HS-5 (cell line): ENCODE results near the gene MYBPC3.
"Not testable (repeated sequence)": the region's sequence is repeated elsewhere in the genome, so short reads cannot be mapped to it uniquely, and the experiment has no call there.

Experiments
- DNase-seq: peaks from one replicate; pipeline ENCODE4 v3.0.0-alpha.2; 2012; ENCODE audit warnings: low read depth

The MYBPC3 gene

DNA sequence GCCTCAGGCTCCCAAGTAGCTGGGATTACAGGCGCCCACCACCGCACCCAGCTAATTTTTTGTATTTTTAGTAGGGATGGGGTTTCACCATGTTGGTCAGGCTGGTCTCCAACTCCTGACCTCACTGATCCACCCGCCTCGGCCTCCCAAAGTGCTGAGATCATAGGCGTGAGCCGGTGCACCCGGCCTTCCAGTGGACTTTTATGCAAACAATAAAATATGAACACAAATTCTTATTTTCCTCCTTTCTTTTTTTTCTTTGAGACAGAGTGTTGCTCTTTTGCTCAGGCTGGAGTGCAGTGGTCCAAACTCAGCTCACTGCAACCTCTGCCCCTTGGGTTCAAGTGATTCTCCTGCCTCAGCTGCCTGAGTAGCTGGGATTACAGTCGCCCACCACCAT, 36.0 kb downstream of the MYBPC3 start:
- DNase-seq, result not testable (repeated sequence)

DNA sequence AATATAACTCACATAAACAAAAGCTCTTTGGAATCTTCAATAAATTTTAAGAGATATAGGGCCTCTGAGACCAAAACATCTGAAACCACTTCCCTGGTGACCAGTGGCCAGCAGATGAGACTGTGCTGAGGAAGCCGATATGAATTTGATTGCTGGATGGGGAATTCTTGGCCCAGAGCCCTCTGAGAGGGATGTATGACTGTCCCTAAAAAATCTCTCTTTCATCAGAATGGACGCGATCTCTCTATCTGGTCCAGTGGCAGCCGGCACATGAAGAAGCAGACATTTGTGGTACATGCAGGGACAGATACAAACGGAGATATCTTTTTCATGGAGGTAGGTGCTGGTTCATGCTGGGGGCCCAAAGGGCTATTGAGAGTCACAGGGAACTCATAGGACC, 37.5 kb downstream of the MYBPC3 start:
- DNase-seq, result peak; percentile 65

DNA sequence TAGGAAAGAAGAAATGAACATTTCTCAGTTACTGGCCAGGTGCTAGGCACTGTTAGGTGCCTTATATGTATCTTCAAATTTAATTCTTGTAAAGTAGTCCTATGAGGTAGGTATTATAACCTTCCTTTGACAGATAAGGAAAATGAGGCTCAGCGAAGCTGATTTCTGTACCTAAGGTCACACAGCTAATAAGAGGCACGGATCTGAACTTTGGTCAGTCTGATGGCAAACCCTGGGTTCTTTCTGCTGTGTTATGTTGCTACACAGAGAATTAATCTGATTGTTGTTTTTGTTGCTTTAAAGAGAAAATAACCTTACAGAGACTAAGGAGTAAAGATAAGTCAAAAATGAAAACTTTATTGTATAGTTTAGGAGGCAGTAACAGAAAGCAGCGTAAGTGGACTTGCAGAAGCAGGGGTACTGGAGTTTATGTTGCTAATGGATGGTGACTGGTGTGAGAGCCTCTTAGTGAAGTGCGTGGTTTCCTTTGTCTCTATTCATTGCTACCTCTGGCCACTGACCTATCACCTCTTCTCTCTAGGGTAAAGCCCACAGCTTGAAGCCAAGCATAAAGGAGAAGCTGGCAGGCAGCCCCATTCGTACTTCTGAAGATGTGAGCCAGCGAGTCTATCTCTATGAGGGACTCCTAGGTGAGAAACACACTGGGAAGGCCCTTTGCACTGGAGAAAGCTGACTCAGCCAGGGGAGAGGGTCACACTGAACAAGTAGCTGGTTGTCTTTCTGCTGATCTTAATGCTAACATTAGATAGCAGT, 44.3 kb downstream of the MYBPC3 start:
- no peak for DNase-seq

DNA sequence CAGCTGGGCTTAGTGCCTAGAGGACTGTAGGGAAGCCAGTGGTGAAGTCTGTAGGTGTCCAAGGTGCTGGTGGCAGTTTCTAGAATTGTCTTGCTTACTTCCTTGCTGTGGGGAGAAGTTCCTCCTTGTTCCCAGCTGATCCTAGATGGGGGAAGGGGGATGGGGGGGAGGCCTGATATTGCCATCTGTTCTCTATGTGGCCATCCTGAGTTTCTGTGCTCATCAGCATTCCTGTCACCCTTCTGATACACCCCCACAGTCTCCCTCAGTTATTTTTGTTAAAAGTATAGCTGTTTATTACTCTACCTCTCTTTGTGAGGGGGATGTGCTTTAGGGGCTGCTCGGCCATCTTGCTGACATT, 46.0 kb downstream of the MYBPC3 start:
- no peak for DNase-seq

DNA sequence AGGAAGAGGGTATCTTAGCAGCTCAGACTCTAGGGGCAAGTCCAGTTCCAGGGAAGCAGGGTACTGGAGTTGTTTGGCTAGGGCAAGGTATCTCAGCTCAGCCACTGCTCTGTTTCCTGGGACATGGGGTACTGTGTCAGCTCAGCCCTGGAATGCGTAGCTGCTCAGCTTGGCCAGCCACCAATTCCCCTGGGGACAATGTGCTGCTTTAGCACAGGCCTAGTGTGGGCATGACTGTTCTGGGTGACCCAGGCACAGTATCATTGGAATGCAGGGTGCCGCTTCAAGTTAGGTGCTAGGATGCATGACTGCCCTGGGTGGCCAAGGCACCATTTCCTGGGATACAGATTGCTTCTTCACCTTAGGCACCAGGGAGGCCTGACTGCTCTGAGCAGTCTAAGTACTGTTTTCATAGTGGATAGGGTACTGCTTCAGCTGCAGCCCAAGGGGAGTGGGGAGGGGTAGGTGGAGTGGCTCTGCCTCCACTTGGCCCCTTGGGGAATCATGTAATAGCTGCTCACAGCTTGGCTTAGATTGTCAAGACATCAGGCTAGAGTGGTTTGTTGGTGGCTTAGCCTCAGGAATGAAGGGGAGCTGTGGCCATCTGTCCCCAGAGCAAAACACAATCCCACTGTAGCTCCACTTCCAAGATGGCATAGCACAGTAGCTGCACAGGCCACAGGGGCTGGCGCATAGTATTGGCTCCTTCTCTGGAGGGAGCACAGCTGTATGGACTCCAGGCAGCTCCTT, 46.6 kb downstream of the MYBPC3 start:
- DNase-seq, result no peak

DNA sequence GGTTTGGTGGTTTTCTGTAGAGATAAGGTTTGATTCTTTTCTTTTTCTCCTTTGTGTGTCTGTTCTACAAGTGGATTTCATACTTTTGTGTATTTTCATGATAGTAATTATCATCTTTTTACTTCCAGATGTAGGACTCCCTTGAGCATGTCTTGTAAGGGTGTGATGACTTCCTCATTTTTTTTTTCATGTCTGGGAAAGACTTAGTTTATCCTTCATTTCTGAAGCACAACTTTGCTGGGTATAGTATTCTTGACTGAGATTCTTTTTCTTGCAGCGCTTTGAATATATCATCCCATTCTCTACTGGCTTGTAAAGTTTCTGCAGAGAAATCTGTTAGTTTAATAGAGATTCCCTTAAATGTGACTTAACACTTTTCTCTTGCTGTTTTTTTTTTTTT, 49.6 kb downstream of the MYBPC3 start:
- no peak for DNase-seq

DNA sequence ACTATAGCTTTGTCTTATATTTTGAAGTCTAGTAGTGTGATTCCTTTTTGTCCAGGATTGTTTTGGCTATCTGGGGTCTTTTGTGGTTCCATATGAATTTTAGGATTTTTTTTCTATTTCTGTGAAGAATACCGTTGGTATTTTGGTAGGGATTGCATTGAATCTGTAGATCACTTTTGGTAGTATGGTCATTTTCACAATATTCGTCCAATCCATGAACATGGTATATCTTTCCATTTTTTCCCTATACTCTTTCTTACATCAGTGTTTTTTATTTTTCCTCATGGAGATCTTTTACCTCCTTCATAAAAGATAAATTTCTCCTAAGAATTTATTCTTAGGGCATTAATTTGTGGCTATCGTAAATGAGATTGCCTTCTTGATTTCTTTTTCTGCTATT, 53.4 kb downstream of the MYBPC3 start:
- DNase-seq, result no peak

DNA sequence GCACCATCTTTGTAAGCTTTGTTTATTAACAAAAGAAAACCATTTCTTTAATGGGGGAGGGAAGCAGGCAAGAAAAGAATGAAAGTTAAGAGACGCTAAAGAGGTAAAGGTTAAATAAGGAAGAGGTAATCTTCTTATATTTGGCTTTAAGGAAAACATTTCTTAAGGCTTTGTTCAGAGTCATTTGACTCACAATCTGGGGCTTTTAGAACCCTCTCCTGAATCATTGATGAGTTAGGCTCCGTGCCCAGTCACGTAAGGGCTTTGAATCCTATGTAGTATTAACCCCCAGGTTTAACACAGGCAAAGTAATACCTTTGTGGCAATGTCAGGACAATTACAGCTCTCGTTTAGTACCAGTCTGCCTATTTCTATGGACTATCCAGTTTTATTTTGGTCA, 56.5 kb downstream of the MYBPC3 start:
- DNase-seq, result no peak

DNA sequence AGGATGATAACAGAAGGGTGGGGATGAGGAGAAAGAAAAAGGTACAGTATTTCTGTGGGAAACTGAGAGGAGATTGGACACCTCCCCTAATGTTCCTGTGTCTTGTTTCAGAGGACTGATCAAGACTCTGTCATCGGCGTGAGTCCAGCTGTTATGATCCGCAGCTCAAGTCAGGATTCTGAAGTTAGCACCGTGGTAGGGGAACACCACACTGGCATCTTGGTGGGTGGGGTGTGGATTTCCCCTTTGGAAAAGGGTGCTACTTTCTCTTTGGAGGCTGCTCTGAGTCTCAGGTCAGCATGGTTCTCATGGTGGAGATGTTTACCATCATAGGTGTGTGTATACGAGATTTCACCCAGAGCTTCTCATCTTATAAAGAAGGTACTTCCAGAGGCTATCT, 57.1 kb downstream of the MYBPC3 start:
- no peak for DNase-seq

DNA sequence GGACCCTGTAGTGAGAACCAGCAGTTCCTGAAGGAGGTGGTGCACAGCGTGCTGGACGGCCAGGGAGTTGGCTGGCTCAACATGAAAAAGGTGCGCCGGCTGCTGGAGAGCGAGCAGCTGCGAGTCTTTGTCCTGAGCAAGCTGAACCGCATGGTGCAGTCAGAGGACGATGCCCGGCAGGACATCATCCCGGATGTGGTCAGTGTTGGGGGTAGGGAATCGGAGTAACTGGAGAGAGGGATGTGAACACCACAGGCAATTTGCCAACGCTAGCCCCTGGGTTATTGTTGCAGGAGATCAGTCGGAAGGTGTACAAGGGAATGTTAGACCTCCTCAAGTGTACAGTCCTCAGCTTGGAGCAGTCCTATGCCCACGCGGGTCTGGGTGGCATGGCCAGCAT, 62.6 kb downstream of the MYBPC3 start:
- DNase-seq, result no peak

DNA sequence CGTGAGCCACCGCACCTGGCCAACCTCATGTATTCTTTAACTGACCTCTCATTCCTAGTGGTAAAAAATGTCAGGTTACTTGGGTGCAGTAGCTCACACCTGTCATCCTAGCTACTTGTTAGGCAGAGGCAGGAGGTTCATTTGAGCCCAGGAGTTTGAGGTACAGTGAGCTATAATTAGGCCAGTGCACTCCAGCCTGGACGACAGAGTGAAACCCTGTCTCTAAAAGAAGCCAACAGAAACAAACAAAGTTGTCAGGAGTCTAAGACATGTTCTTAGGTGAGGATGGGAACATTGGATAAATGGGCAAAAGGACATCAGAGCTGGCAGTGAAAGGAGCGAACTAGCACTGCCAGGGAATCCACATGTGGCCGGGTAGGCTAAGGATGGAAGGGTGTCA, 64.4 kb downstream of the MYBPC3 start:
- no peak for DNase-seq

DNA sequence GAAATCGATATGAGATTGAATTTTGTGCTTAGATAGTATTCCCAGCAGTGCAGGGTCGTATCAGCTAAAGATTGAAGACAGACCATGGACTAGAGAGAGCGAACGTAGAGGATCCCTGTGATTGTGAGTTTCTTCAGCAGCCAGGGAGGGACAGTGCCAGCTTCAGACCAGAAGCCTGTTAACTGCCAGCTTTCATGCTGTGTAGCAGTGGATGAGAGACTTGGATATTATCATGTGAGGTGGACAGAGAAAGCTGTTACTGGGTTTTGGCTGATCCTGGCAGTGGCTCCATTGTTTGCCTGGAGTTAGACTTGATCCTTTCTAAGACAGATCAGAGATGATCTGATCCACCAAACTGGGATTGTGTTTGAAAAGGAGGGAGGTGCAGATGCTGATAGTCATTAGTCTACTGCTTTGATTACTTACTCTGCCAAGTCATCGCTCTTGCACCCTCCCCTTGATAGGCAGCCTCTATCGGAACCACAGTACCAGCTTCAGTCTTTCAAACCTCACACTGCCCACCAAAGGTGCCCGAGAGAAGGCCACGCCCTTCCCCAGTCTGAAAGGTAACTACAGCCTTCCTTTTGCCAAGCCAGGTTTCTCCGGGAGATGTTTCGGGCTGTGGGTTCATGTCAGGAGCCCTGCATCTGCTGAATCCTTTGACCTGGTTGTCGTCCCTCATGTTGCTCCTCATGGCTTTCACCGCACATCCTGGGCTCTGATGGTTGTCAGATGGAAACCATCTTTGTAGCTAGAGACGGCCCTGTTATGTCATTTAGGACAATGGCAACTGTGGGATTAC, 66.3 kb downstream of the MYBPC3 start:
- no peak for DNase-seq

DNA sequence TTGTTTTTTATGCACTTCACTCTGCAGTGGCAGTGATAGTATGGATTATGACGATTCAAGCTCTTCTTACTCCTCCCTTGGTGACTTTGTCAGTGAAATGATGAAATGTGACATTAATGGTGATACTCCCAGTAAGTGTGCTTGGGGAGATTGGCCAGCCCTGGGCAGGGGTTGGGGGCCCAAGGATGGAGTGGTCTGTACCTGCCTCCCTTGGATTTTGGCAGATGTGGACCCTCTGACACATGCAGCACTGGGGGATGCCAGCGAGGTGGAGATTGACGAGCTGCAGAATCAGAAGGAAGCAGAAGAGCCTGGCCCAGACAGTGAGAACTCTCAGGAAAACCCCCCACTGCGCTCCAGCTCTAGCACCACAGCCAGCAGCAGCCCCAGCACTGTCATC, 68.4 kb downstream of the MYBPC3 start:
- no peak for DNase-seq

DNA sequence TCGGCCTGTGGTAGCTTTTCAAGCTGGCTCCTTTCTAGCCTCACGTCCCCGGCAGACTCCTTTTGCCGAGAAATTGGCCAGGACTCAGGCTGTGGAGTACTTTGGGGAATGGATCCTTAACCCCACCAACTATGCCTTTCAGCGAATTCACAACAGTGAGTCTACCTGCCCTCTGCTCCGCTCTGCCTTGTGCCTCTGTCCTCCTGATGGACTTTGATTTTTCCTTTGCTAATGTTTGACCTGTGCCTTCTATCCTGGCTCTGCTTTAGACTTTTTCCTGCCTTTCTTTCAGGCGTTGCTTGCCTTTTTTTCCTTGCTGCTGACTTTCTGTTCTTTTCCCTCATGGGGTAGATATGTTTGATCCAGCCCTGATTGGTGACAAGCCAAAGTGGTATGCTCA, 70.0 kb downstream of the MYBPC3 start:
- no peak for DNase-seq
